IPS DF 19.7 (cell line): ENCODE results near the gene ZNF284.

ENCODE experiments used
- DNase-seq: peaks from one replicate; pipeline ENCODE4 v3.0.0-alpha.2; 2013; ENCODE audit warnings: low read depth, low spot score

The ZNF284 gene

DNA sequence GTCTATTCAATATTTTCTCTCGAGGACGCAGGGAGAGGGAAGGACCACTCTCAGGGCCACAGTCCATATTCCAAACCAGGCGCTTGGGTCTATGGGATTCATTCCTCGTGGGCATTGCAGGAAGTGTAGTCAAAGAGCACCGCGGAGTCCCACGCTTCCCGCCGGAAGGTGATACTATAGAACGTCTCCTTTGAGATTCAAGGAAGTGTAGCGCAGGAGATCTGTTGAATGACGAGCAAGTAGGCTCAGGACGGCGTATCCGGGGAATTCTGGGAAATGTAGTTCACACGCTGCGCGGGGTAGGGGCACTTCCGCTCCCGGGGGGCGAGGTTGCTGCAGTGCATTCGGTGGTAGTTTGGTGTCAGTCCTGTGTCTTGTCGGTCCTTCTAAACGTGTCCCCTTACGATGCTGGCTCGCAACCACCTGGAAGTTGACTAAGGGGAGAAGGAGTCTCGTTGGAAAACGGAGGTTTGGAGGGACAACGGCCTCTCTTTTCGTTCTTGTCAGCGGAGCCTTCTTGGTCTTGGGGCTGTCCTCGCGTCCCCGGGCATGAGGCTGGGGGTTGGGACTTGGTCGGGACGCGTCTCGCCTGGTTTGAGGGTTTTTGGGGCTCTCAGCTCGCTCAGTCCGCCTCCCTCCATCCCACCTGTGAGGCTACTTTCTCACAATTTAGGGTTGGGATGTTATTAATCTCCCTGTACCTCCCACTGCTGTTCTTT, at the start of gene ZNF284:
ZNF284 (plus strand) TSS at position 336 of the 719 bp plus-strand sequence. CDS start 4,231 bp downstream, outside the sequence.
- peak; percentile 89 for DNase-seq

GRCh38 chr19:44024900-44025216, 47.1 kb upstream of the ZNF284 start:
- no peak for DNase-seq

DNA sequence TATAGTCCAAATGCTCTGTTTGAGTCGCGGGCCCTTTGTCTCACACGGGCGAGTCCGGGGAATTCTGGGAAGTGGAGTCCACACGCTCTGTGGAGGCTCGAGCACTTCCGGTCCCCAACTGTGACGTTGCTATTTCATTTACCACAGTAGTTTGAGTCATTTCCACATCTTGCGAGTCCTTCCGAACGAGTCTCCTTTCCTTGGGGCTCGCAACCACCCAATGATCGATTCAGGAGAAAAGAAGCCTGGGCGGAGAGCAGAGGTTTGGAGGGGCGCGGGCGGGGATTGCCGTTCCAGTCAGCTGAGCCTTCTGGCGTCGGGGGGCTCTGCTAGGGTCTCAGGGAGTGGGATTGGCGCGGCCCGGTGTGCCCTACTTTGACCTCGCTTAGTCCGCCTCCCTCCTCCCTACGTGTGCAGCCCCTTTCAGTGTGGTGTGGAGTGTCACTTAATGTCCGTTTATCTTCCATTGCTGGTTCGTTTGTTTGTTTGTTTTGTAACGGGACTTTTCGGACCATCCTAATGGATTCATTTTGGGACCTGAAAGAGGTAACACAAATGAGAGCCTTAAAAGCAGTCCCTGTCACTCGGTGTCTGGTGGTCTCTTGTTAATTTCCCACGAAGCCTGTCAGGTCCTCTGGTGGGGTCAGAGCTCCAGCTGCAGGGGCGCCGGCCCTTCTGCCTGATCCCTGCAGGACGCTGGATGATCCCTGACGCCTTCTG, 46.6 kb upstream of the ZNF284 start, which contains the start of gene ZNF222:
ZNF222 (plus strand) TSS at position 163 of the 720 bp plus-strand sequence; CDS start at position 221, 58 bp downstream.
- peak; percentile 64 for DNase-seq

GRCh38 chr19:44026622-44027021, 45.3 kb upstream of the ZNF284 start:
- no peak for DNase-seq

- no peak for DNase-seq
Measured at GRCh38 chr19:44032001-44032610, 39.9 kb upstream of the ZNF284 start.

DNA sequence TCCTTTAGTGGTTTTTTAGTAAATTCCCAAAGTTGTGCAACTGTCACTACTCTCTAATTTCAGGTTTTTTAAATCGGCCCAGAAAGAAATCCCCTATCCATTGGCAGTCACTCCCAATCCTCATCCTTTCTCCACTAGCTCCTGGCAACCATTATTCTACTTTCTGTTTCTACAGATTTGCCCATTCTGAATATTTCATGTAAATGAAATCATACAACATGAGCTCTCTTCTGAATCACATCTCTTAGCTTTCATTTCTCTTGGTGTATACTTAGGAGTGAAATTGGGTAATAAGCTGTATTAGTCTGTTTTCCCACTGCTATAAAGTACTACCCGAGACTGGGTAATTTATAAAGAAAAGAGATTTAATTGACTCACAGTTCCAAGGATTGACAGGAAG, 29.8 kb upstream of the ZNF284 start:
- no peak for DNase-seq

DNA sequence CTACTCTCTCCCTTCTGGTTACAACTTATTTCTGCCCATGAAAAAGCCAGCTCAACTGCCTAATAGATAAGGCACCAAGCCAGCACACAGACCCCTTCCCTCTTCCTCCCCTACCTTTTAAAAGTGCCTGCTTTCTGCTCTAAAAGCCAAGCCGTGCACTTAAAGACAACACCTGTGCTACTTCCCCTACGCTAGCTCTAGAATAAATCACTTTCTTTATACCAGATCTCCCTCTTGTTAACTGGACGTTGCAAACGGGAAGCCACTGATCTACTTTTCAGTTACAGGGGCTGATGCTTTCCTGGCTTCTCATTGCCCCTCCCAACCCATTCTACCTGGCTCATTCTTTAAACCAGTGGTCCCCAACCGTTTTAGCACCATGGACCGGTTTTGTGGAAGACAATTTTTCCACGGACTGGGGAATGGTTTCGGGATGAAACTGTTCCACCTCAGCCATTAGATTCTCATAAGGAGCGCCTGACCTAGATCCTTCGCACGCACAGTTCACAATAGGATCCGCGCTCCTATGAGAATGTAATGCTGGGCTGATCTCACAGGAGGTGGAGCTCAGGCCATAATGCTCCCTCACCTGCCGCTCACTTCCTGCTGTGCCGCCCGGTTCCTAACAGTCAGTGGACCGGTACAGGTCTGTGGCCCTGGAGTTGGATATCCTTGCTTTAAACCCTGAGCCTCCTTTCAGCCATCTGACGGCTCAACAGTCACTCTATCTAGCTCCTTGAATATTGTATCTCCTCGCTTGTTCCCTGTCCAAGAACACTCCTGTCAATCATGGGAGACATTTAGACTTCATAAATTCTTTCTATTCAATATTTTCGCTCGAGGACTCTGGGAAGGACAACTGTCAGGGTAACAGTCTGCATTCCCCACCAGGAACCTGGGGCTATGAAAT, 21.0 kb upstream of the ZNF284 start:
- no peak for DNase-seq

DNA sequence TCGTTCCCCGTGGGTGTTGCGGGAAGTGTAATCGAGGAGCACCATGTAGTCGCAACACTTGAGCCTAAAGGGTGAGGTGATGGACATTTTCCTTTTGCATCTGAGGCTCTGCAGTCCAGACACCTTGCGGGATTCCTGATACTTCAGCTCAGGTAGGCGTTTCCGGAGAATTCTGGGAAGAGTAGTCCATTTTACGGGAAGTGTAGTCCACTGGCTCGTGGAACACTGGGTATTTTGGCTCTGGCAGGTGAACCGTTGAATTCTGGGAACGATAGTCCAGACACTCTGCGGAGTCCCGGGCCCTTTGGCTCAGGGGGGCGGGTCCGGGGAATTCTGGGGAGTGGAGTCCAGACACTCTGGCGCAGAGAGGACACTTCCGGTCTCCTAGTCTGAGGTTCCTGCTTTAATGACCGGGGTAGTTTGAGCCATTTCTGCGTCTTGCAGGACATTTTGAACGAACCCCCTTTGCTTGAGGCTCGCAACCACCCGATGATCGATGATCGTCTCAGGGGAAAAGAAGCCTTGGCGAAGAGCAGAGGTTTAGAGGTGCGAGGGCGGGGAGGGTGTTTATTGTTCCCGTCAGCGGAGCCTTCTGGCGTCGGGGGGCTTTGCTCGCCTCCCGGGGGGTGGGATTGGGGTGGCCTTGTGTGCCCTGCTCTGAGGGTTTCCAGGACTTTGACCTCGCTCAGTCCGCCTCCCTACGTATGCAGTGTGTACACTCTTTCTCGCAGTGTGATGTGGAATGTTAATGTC, 20.1 kb upstream of the ZNF284 start, which contains the start of gene ZNF223:
ZNF223 (plus strand) TSS at position 387 of the 753 bp plus-strand sequence. CDS start 3,141 bp downstream, outside the sequence.
- DNase-seq, result peak; percentile 97

DNA sequence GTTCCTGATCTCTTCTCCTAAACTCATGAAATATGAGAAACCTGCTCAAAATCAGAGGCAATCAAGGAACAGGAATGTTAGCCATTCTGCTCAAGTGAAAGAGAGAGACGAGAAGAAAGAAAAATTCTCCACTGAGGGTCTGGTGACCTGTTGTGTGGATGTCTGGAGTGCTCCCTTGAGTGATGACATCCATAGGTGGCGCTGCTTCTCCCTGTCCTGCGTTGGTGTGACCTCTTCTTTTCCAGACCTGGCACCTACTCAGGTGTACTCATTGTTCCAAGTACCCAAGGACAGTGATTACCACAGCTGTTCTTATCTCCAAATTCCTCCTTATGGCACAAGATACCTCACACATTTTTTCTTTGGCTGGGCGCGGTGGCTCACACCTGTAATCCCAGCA, 16.1 kb upstream of the ZNF284 start:
- DNase-seq, result no peak

DNA sequence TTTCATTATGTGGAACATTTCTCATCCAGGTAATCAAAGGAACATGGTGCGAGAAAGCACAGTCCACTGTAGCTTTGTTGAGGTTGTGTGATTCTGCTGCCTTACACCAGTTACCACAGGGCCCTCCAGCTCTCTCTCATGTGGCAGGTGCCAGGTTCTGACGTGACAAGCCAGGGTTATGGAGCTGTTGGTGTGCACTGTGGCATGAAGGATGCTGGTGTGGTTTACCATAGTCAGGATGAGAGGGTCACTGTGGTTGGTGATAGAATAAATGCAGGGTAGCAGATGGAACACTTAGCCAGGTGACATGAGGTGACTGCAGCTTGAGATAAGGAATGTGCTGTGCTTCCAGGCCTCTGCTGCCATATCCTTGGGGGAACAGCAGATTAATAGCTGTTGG, 12.7 kb upstream of the ZNF284 start:
- DNase-seq, result no peak

DNA sequence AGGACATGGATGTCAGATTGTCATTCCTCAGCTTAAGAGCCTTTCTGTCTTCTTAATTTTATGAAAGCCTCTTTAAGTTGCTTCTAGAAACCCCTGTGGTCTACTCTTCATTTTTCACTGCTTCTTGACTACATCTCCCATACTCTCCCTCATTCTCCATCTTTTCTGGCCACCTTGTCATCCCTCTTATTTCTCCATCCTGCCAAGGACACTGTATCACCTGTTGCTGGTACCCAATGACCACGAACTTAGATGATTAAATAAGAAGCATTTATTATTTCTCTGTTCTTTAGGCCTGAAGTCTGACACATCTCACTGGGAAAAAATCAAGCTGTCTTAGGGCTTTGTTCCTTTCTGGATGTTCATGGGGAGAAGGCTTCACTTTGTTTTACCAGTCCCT, 10.9 kb upstream of the ZNF284 start:
- DNase-seq, result no peak

GRCh38 chr19:44066305-44066704, 5.7 kb upstream of the ZNF284 start:
- no peak for DNase-seq

GRCh38 chr19:44069415-44069814, 2.5 kb upstream of the ZNF284 start:
- no peak for DNase-seq

GRCh38 chr19:44072543-44073401, 813 bp downstream of the ZNF284 start:
- no peak for DNase-seq

- DNase-seq, result no peak
Measured at GRCh38 chr19:44076325-44076724, 4.4 kb downstream of the ZNF284 start.

GRCh38 chr19:44092108-44092507, 20.1 kb downstream of the ZNF284 start:
- DNase-seq, result no peak

GRCh38 chr19:44093931-44094765, 22.2 kb downstream of the ZNF284 start, which contains the start of gene ZNF224:
ZNF224 (plus strand) TSS chr19:44094361; CDS start chr19:44097874, 3,513 bp downstream.
- DNase-seq, result peak; percentile 79

DNA sequence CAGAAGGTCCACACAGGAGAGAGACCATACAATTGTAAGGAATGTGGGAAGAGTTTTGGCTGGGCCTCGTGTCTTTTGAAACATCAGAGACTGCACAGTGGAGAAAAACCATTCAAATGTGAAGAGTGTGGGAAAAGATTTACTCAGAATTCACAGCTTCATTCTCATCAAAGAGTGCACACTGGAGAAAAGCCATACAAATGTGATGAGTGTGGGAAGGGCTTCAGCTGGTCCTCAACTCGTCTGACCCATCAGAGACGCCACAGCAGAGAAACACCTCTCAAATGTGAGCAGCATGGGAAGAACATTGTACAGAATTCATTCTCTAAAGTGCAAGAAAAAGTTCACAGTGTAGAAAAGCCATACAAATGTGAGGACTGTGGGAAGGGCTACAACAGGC, 35.8 kb downstream of the ZNF284 start:
- DNase-seq, result no peak

DNA sequence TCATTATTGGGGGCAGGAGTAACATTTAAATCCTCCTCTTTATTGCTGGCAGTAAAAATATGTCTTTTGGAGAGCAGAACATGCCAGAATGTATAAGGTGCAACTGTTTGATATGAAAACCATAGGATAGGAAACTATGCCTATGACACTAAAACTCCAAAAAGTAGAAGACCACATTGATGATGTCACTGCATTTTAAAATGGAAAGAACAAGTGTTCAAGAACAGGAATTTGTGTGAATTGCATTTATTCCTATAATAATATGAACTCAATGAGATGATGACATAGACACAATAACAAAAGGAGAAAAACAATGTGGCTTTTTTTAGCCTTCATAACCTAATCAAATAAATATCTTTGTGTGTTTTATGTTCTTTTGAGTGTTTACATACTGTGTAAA, 37.5 kb downstream of the ZNF284 start:
- no peak for DNase-seq
